Ovary (tissue), 9 donors: Measurements from ENCODE around the gene NOCT. TPM values are rescaled to one million over a fixed set of nuclear protein-coding genes. Genes with fewer than 3 reads are reported as not detected.

Experiments used
- DNase-seq, 5 donors: peaks; one replicate each; pipeline ENCODE4 v3.0.0-alpha.2; 2019 to 2020
- H3K27ac ChIP-seq, 2 donors: fragments of 200-600 bp; one replicate each; pipeline versions ENCODE4 v1.5.1 to v1.8.0; 2019 to 2022
- H3K27me3 ChIP-seq: fragments of 200-600 bp; one replicate; pipeline ENCODE4 v1.8.0; 2022
- H3K36me3 ChIP-seq: fragments of 200-600 bp; sonication (generic); one replicate; pipeline ENCODE4 v1.5.1; 2019
- H3K4me1 ChIP-seq: one replicate; pipeline ENCODE4 v1.8.1; 2013; ENCODE audit warnings: mild to moderate bottlenecking, moderate library complexity; ENCODE audit not compliant: insufficient read depth
- H3K4me3 ChIP-seq: fragments of 200-600 bp; sonication (generic); one replicate; pipeline ENCODE4 v1.5.1; 2017
- H3K9me3 ChIP-seq, 2 donors: fragments of 200-600 bp in 1 of 2; sonication (generic) in 1 of 2; one replicate each; pipeline versions ENCODE4 v1.5.1 to v1.8.1; 2013 to 2019; ENCODE audit warnings: mild to moderate bottlenecking in 1 of 2, moderate library complexity in 1 of 2
- EP300 ChIP-seq: sonication (generic); formaldehyde crosslinking; IDR thresholded peaks from one replicate; pipeline ENCODE4 v1.6.1; 2017; ENCODE audit warnings: antibody characterized with exemption
- POLR2A ChIP-seq: fragments of 450-650 bp; IDR thresholded peaks from one replicate; pipeline ENCODE4 v1.6.1; 2017; ENCODE audit warnings: antibody characterized with exemption, mild to moderate bottlenecking, moderate library complexity
- WGBS, 3 donors: extraction: QIAGEN DNeasy Blood & Tissue Kit in 1 of 3; methylation state at CpG; one replicate each; pipeline versions ENCODE4 v1.1.5 to v1.1.7; 2013 to 2017; 5-methylcytosine and 5-hydroxymethylcytosine counted together
- intact Hi-C, 4 donors: fragments of 100-400 bp; cut with DNase I; formaldehyde crosslinking; loops; one replicate each; pipeline versions ENCODE4 v1.11.0 to v1.15.1; 2022 to 2023
- polyA plus RNA-seq, 2 donors: library from polyadenylated mRNA; stranded (reverse); fragments of 200-250 nt in 1 of 2; fragments of 350-450 nt in 1 of 2; fragmentation: Illumina TruSeq in 1 of 2; extraction: RNeasy Lipid Tissue Mini Kit (QIAGEN cat#74804) in 1 of 2; gene quantifications; one replicate each; pipeline ENCODE4 v1.2.3, GENCODE V29; 2013 to 2014
- total RNA-seq, 7 donors: library from RNA; depleted of rRNA in 2 of 7; stranded (reverse); fragments of >200 nt in 2 of 7; fragmentation: NEBNext Ultra II Directional in 3 of 7; extraction: Animal tissue kit (Norgen Biotek cat#: 25700) in 3 of 7; gene quantifications; one replicate each; pipeline versions ENCODE4 v1.1.0 to v1.2.4, GENCODE V29; 2016 to 2023
- TF ChIP-seq, protein P1 (sequence below), 3 donors: fragments of 450-650 bp in 2 of 3; fragments of 200-600 bp in 1 of 3; IDR thresholded peaks; one replicate each; pipeline versions ENCODE4 v1.5.1 to v1.8.0; 2016 to 2022; ENCODE audit warnings: antibody characterized with exemption in 3 of 3, mild to moderate bottlenecking in 1 of 3
- donor health status: DM: no; HTN: no; CAD: no; lungs with moderate emphysema.
- donor health status: DM: no; HTN: no; CAD: no.
- donor health status: Bipolar disorder and iron deficiency.
- donor health status: DM: yes; HTN: yes; CAD: no.
- donor health status: DM: no; HTN: no; CAD: no.
- donor health status: DM: yes; HTN: yes; CAD: no.

Gene NOCT
- total and polyA plus RNA-seq, 9 donors: 0.54 to 5.9 (median 1.8) TPM

DNA sequence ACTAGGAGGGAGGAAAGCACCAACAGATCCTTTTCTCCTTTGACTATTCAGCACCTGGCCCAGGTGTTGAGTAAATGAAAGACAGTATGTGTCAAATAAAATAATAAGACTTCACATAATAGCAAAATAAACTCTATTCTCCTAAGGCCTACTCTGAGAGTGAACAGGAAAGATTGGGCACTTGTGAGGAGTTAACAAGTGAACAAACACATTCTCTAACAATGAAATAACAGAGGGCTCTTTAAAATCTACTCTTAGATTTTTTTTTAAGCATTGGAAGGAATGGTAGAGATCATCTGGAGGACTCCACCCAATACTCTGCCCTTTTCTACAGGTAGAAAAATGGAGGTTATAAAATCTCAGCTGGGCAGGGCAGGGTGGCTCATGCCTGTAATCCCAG is 39.1 kb upstream of the NOCT start:
- Histone ChIP-seq H3K4me3 (no peak overlapping the region), H3K27ac (no peak overlapping the region), H3K36me3 (no peaks in the 10 kb centered on the region), H3K4me1 (no peaks in the 10 kb centered on the region), H3K27me3 (no peaks in the 10 kb centered on the region), H3K9me3 (no peaks in the 10 kb centered on the region)
- DNase-seq: no peak
- intact Hi-C loops: no loop called here
- TF ChIP-seq POLR2A: no peak
- TF ChIP-seq, protein P1, sequence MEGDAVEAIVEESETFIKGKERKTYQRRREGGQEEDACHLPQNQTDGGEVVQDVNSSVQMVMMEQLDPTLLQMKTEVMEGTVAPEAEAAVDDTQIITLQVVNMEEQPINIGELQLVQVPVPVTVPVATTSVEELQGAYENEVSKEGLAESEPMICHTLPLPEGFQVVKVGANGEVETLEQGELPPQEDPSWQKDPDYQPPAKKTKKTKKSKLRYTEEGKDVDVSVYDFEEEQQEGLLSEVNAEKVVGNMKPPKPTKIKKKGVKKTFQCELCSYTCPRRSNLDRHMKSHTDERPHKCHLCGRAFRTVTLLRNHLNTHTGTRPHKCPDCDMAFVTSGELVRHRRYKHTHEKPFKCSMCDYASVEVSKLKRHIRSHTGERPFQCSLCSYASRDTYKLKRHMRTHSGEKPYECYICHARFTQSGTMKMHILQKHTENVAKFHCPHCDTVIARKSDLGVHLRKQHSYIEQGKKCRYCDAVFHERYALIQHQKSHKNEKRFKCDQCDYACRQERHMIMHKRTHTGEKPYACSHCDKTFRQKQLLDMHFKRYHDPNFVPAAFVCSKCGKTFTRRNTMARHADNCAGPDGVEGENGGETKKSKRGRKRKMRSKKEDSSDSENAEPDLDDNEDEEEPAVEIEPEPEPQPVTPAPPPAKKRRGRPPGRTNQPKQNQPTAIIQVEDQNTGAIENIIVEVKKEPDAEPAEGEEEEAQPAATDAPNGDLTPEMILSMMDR (IDR thresholded peaks at IDR 0.05): no peak
- TF ChIP-seq EP300: no peak

DNA sequence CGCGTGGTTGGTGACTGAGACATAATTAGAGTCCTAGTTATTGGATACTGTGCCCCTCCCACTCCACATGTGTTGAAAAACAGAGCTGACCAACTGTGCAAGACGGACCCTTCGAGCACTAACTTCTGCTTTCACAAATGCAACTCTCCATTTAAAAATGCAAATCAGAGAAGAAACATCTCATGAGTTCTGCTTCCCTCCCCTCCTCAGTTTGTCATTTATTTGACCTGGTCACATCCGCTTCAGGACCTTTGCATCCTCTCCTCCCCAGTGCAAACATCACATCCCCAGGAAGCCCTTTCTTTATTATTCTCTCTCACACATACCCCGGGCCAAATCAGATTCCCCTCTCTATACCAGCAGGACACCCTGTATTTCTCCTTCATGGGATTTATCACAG is 38.1 kb upstream of the NOCT start:
- TF ChIP-seq, protein P1 (IDR thresholded peaks at IDR 0.05): no peak
- TF ChIP-seq EP300 (no peak), POLR2A (no peak)
- WGBS, 3 donors: 68 to 76% (median 72%) methylated on average over 6 of the region's 6 CpGs
- Histone ChIP-seq H3K4me3 (no peak overlapping the region), H3K9me3 (no peaks in the 10 kb centered on the region), H3K27ac (no peak overlapping the region), H3K36me3 (no peaks in the 10 kb centered on the region), H3K27me3 (no peaks in the 10 kb centered on the region), H3K4me1 (no peaks in the 10 kb centered on the region)
- no peak for DNase-seq
- intact Hi-C loops: no loop called here

DNA sequence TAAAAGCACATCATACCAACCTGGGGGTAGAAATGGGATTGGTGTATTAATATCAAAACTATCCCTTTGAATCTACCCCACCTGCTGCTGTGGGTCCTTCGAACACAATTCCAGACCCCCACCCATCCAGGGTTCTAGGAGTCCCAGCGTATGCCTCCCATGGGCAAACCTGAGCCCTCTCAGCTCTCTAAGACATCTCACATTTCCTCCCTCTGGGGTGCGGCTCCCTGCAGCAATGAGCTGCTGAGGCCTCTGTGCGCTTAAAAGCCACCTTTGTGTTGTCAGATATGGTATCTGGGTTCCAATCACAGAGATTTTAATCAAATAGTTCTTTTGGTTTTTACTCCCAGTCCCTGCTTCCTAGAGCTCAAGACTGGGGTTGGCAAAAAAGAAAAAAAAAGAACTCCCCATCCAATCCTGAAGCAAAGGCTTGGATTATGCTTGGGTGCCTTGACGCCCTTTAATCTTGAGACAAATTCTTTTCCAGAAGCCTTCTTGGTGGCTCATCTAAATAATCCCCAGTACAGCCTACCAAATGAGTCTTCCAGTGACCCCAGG is 37.5 kb upstream of the NOCT start:
- TF ChIP-seq, protein P1 (IDR thresholded peaks at IDR 0.05): no peak
- no peak for TF ChIP-seq POLR2A
- TF ChIP-seq EP300: no peak
- Histone ChIP-seq H3K9me3 (no peaks in the 10 kb centered on the region), H3K27me3 (no peaks in the 10 kb centered on the region), H3K4me3 (no peak overlapping the region), H3K27ac (no peak overlapping the region), H3K4me1 (no peaks in the 10 kb centered on the region), H3K36me3 (no peaks in the 10 kb centered on the region)
- no peak for DNase-seq
- WGBS, 3 donors: 90 to 93% (median 91%) methylated on average over 5 of the region's 5 CpGs
- intact Hi-C loops: no loop called here

DNA sequence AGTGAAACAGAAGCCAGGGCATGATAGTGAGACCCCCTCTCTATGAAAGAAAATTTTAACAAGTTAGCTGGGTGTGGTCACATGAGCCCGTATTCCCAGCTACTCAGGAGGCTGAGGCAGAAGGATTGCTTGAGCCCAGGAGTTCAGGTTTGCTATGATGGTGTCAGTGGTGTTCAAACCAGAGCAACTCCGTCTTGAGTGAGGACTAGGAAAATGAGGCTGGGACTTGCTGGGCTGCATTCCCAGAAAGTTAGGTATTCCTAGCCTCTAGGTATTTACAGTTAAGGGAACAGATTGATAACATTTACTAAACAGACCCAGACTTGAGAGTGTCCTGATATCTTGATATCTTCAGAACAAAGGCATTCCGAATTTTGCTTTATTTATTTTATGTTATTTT is 37.0 kb upstream of the NOCT start:
- no peak overlapping the region for H3K27ac ChIP-seq
- no peaks in the 10 kb centered on the region for H3K9me3 ChIP-seq
- intact Hi-C loops: no loop called here
- H3K36me3 ChIP-seq: no peaks in the 10 kb centered on the region
- TF ChIP-seq, protein P1 (IDR thresholded peaks at IDR 0.05): no peak
- no peak for TF ChIP-seq EP300
- TF ChIP-seq POLR2A: no peak
- DNase-seq: no peak
- H3K4me3 ChIP-seq: no peak overlapping the region
- WGBS, 3 donors: 53 to 64% (median 55%) methylated on average over 3 of the region's 3 CpGs
- H3K4me1 ChIP-seq: no peaks in the 10 kb centered on the region
- no peaks in the 10 kb centered on the region for H3K27me3 ChIP-seq
